ENCODE data around the gene PSMD2.

GRCh38 chr3:184325715-184326369 lies 26.8 kb downstream of the PSMD2 start:
- no peak for TF ChIP-seq POLR2A (IDR thresholded peaks at IDR 0.05)
- no peak for TF ChIP-seq CTCF (IDR thresholded peaks at IDR 0.05)

Data from heart left ventricle (tissue), 13 donors.